Measurements from ENCODE around the gene MS4A4E. TPM values are rescaled to one million over a fixed set of nuclear protein-coding genes. Genes with fewer than 3 reads are reported as not detected.
A peak's percentile ranks its signal among the peaks of the same experiment; 100 is the strongest.

MS4A4E gene
- total RNA-seq, 2 donors from 2014 or later, result 1.5 TPM; not detected in 1

DNA sequence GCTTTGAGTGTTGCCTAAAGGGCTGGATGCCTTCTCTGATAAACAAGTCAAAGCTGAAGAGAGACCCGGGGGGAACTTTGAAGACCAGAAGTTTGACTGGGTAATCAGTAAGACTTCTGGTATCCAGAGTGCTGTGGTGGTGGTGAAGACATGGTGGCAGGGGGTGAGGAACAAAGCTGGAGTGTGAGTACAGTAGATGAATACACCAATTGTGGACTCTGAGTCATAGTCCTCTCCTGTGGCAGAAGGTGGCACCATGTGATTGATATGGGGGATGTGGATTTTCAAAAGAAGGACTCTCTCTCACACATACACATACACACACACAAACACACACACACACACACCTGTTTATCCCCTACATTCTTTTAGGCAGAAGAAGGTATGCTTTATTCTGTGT is 72.4 kb downstream of the MS4A4E start:
- H3K36me3 ChIP-seq, result no peaks in the 10 kb centered on the region
- intact Hi-C loops (cut with DNase I), result no loop called here
- WGBS, result 100% methylated on average over 1 of the region's 1 CpG
- H3K4me3 ChIP-seq, result no peak overlapping the region
- TF ChIP-seq CTCF (IDR thresholded peaks at IDR 0.05), result no peak
- no peak for TF ChIP-seq POLR2A (IDR thresholded peaks at IDR 0.05)
- TF ChIP-seq POLR2AphosphoS5 (IDR thresholded peaks at IDR 0.05), result no peak
- no peaks in the 10 kb centered on the region for H3K4me1 ChIP-seq (replicated peaks)
- no peak overlapping the region for H3K27ac ChIP-seq
- no peaks in the 10 kb centered on the region for H3K9me3 ChIP-seq
- H3K27me3 ChIP-seq (replicated peaks; ENCODE audit: insufficient read depth), result no peaks in the 10 kb centered on the region
- no peak for DNase-seq (ENCODE audit: low spot score)

DNA sequence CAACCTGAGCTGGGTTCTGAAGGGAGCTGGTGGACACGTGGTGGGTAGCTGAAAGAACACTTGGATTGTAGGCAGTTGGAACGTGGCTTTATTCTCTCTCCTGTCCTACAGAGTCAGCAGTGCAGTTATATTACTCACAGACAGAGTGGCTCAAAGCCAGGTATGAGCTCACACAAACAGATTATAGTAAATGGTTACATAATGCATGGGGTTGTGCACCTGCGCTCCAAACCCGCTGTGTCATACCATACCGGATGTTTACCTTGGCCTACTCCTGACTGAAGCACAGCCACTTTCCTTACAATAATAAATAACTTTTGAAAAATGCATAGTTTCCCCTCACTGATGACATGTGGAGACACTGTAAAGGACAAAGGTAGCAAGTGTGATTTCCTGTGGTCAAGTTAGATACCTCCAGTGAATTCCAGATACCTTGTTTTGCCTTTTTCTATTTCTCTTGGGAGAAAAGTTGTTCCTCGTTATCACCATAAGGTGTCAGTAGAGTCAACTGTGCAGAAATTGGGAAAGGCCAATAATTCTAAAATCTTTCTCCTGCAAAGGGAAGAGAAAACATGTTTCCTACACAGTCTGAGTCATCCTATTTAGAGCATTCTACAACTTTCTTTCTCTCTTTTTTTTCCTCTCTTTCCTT is 73.5 kb downstream of the MS4A4E start:
- DNase-seq (ENCODE audit: low spot score), result no peak
- Histone ChIP-seq H3K4me1 (replicated peaks) (no peaks in the 10 kb centered on the region), H3K36me3 (no peaks in the 10 kb centered on the region), H3K27me3 (replicated peaks; ENCODE audit: insufficient read depth) (no peaks in the 10 kb centered on the region), H3K27ac (no peak overlapping the region), H3K4me3 (no peak overlapping the region), H3K9me3 (no peaks in the 10 kb centered on the region)
- TF ChIP-seq POLR2AphosphoS5 (IDR thresholded peaks at IDR 0.05), result no peak
- peak in 1 of 4 experiments; percentile 29 for TF ChIP-seq CTCF (IDR thresholded peaks at IDR 0.05)
- WGBS, result 72% methylated on average over 6 of the region's 6 CpGs
- intact Hi-C loops (cut with DNase I), result no loop called here

DNA sequence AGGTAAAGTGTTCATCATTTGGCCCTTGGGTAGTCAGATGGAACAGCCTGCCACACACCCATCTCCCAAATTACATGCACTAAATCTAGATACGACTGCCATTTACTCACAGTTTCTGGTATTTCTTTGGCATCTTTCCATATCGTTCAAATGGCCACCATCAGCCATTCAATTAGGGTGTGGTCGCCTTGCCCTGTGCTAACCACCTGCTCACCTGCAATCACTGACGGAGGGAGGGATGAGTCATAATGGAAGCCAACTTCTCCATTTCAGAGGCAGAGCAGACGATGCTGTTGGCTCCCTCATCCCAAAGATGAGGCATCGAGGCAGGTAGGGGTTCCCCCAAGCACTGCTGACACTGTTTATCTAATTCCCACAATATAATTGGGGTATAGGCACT is 74.6 kb downstream of the MS4A4E start:
- H3K9me3 ChIP-seq, result no peaks in the 10 kb centered on the region
- H3K27me3 ChIP-seq (replicated peaks; ENCODE audit: insufficient read depth), result no peaks in the 10 kb centered on the region
- H3K4me3 ChIP-seq, result no peak overlapping the region
- H3K36me3 ChIP-seq, result no peaks in the 10 kb centered on the region
- no peak overlapping the region for H3K27ac ChIP-seq
- TF ChIP-seq POLR2AphosphoS5 (IDR thresholded peaks at IDR 0.05), result no peak
- no peak for TF ChIP-seq POLR2A (IDR thresholded peaks at IDR 0.05)
- no peak for TF ChIP-seq CTCF (IDR thresholded peaks at IDR 0.05)
- intact Hi-C loops (cut with DNase I), result no loop called here
- DNase-seq (ENCODE audit: low spot score), result no peak
- H3K4me1 ChIP-seq (replicated peaks), result no peaks in the 10 kb centered on the region
- WGBS, result 97% methylated on average over 6 of the region's 6 CpGs

- H3K9me3 ChIP-seq, result no peaks in the 10 kb centered on the region
- H3K27me3 ChIP-seq (replicated peaks; ENCODE audit: insufficient read depth), result no peaks in the 10 kb centered on the region
- no peaks in the 10 kb centered on the region for H3K36me3 ChIP-seq
- no peak for TF ChIP-seq POLR2AphosphoS5 (IDR thresholded peaks at IDR 0.05)
- TF ChIP-seq CTCF (IDR thresholded peaks at IDR 0.05), result no peak
- TF ChIP-seq POLR2A (IDR thresholded peaks at IDR 0.05), result no peak
- H3K4me3 ChIP-seq, result no peak overlapping the region
- no peak overlapping the region for H3K27ac ChIP-seq
- no peak for DNase-seq (ENCODE audit: low spot score)
- intact Hi-C loops (cut with DNase I), result no loop called here
- no peaks in the 10 kb centered on the region for H3K4me1 ChIP-seq (replicated peaks)
Observed at GRCh38 chr11:60165951-60166350, 77.0 kb downstream of the MS4A4E start.

- H3K4me1 ChIP-seq (replicated peaks), result no peaks in the 10 kb centered on the region
- H3K4me3 ChIP-seq, result no peak overlapping the region
- no peaks in the 10 kb centered on the region for H3K36me3 ChIP-seq
- H3K27me3 ChIP-seq (replicated peaks; ENCODE audit: insufficient read depth), result no peaks in the 10 kb centered on the region
- no peak overlapping the region for H3K27ac ChIP-seq
- no peak for DNase-seq (ENCODE audit: low spot score)
- 58% methylated on average over 2 of the region's 2 CpGs for WGBS
- intact Hi-C loops (cut with DNase I), result no loop called here
- H3K9me3 ChIP-seq, result no peaks in the 10 kb centered on the region
- TF ChIP-seq POLR2AphosphoS5 (IDR thresholded peaks at IDR 0.05), result no peak
- no peak for TF ChIP-seq CTCF (IDR thresholded peaks at IDR 0.05)
- TF ChIP-seq POLR2A (IDR thresholded peaks at IDR 0.05), result no peak
Observed at GRCh38 chr11:60165538-60165937, 77.4 kb downstream of the MS4A4E start.

Measured in prostate gland (tissue), 2 donors.